Measurements from ENCODE around the gene NUP133. TPM values are rescaled to one million over a fixed set of nuclear protein-coding genes. Genes with fewer than 3 reads are reported as not detected.

The NUP133 gene
- polyA plus RNA-seq, 2 of the 4 experiments (the other 2 are of a cell fraction), result 20.6 to 43.2 TPM

DNA sequence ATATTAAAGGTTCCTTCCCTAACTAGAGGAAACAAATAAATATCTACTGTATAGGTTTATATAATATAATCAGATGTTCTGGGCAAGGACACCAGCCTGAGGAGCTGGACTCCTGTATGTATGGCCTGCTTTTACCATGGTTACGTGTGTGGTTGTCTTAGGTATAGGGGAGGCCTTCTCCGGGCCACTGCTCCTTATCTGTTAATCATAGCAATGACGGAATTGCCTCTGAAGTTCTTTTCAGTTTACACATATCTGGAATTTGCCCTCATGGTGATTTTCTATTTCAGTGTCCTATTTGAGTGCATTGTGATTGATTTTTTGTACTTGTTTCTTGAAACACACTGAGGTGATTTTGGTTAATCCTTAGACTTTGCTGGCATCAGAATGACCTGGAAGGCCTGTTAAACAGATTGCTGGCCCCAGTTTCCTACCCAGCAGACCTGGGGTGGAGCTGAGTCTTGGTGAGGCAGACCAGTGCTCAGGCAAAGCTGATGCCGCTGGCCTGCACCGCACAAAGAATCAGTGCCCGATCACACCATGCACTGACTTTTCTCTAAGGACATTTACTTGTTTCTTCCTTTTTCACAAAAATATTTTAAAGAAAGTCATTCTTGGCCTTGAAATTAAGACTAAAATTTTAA lies 31.8 kb upstream of the NUP133 start:
- CTCF ChIA-PET, result interaction anchor here (0.7 to 3.1 kb wide), 3 partner anchors 9 to 25 kb away, joined by 3 to 8 read pairs (median 4); partner anchors contain the start of gene ABCB10
- TF ChIP-seq KDM5A (IDR thresholded peaks at IDR 0.05) (no peak), ESRRA (IDR thresholded peaks at IDR 0.05; ENCODE audit: borderline replicate concordance, low read length) (no peak), CHD2 (IDR thresholded peaks at IDR 0.05; ENCODE audit: low read length, partially characterized antibody) (no peak), RCOR1 (IDR thresholded peaks at IDR 0.05; ENCODE audit: low read depth, low read length) (no peak), RARB (CRISPR knock-in tag; IDR thresholded peaks at IDR 0.05) (no peak), MYC (IDR thresholded peaks at IDR 0.05; ENCODE audit: borderline replicate concordance, low read length) (no peak), POLR2AphosphoS2 (conservative IDR thresholded peaks at IDR 0.05; ENCODE audit: low read length) (no peak), CBX8 (IDR thresholded peaks at IDR 0.05) (no peak)
- TF ChIP-seq, protein P1, sequence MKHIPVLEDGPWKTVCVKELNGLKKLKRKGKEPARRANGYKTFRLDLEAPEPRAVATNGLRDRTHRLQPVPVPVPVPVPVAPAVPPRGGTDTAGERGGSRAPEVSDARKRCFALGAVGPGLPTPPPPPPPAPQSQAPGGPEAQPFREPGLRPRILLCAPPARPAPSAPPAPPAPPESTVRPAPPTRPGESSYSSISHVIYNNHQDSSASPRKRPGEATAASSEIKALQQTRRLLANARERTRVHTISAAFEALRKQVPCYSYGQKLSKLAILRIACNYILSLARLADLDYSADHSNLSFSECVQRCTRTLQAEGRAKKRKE (CRISPR knock-in tag; IDR thresholded peaks at IDR 0.05; ENCODE audit: low read depth), result no peak
- TF ChIP-seq, protein P2, sequence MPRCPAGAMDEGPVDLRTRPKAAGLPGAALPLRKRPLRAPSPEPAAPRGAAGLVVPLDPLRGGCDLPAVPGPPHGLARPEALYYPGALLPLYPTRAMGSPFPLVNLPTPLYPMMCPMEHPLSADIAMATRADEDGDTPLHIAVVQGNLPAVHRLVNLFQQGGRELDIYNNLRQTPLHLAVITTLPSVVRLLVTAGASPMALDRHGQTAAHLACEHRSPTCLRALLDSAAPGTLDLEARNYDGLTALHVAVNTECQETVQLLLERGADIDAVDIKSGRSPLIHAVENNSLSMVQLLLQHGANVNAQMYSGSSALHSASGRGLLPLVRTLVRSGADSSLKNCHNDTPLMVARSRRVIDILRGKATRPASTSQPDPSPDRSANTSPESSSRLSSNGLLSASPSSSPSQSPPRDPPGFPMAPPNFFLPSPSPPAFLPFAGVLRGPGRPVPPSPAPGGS (IDR thresholded peaks at IDR 0.05), result no peak
- TF ChIP-seq, protein P3, sequence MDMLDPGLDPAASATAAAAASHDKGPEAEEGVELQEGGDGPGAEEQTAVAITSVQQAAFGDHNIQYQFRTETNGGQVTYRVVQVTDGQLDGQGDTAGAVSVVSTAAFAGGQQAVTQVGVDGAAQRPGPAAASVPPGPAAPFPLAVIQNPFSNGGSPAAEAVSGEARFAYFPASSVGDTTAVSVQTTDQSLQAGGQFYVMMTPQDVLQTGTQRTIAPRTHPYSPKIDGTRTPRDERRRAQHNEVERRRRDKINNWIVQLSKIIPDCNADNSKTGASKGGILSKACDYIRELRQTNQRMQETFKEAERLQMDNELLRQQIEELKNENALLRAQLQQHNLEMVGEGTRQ (IDR thresholded peaks at IDR 0.05), result no peak
- no peaks in the 10 kb centered on the region for H3K4me1 ChIP-seq
- 95% methylated on average over 6 of the region's 6 CpGs for WGBS (ENCODE audit: missing lambda C conversion rate)
- no peaks in the 10 kb centered on the region for H3K9me3 ChIP-seq
- POLR2A ChIA-PET, result no interaction called here
- no peak for ATAC-seq
- no peak for DNase-seq (ENCODE audit: low read depth in 1 of 2, low spot score in 1 of 2)
- no peak overlapping the region for H3K27ac ChIP-seq
- no peak overlapping the region for H3K4me3 ChIP-seq
- no peak for FAIRE-seq
- H3K4me2 ChIP-seq, result no peak overlapping the region

DNA sequence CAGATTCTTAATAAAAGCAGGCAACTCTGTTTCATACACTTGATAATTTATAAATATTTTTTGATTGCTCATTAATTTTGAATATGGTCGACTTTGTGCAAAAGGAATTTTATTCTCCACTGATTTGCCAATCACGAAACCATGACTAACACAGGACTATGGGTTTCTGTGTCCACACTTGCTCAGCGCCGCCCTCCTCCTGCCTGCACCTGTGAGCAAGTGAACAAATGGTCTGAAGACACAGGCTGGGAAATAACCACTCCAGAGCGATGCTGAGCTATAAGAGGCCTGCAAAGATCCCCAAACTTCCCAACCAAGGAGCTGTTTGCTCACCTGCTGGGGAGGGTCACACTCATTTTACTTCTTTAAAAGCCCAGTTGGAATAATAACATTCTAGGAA lies 30.8 kb upstream of the NUP133 start:
- TF ChIP-seq, protein P4, sequence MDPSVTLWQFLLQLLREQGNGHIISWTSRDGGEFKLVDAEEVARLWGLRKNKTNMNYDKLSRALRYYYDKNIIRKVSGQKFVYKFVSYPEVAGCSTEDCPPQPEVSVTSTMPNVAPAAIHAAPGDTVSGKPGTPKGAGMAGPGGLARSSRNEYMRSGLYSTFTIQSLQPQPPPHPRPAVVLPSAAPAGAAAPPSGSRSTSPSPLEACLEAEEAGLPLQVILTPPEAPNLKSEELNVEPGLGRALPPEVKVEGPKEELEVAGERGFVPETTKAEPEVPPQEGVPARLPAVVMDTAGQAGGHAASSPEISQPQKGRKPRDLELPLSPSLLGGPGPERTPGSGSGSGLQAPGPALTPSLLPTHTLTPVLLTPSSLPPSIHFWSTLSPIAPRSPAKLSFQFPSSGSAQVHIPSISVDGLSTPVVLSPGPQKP (IDR thresholded peaks at IDR 0.05; ENCODE audit: low read depth, low read length), result no peak
- TF ChIP-seq RNF2 (IDR thresholded peaks at IDR 0.05; ENCODE audit: borderline replicate concordance, low read depth) (no peak), ZNF302 (CRISPR knock-in tag; IDR thresholded peaks at IDR 0.05) (no peak), EHF (CRISPR knock-in tag; IDR thresholded peaks at IDR 0.05) (no peak), POLR2A (IDR thresholded peaks at IDR 0.05; ENCODE audit: low read length) (no peak), CHD4 (IDR thresholded peaks at IDR 0.05; ENCODE audit: borderline replicate concordance) (no peak), CBX8 (IDR thresholded peaks at IDR 0.05) (no peak), HEYL (CRISPR knock-in tag; IDR thresholded peaks at IDR 0.05) (no peak), FOSL2 (IDR thresholded peaks at IDR 0.05) (no peak), FOSL2 (CRISPR knock-in tag; IDR thresholded peaks at IDR 0.05) (no peak), ZFP36 (IDR thresholded peaks at IDR 0.05; ENCODE audit: borderline replicate concordance, partially characterized antibody) (no peak), RFX5 (IDR thresholded peaks at IDR 0.05) (no peak), ZC3H11A (IDR thresholded peaks at IDR 0.05) (no peak), MAFK (IDR thresholded peaks at IDR 0.05; ENCODE audit: partially characterized antibody) (no peak), ESRRA (IDR thresholded peaks at IDR 0.05; ENCODE audit: borderline replicate concordance, low read length) (no peak)
- TF ChIP-seq, protein P5, sequence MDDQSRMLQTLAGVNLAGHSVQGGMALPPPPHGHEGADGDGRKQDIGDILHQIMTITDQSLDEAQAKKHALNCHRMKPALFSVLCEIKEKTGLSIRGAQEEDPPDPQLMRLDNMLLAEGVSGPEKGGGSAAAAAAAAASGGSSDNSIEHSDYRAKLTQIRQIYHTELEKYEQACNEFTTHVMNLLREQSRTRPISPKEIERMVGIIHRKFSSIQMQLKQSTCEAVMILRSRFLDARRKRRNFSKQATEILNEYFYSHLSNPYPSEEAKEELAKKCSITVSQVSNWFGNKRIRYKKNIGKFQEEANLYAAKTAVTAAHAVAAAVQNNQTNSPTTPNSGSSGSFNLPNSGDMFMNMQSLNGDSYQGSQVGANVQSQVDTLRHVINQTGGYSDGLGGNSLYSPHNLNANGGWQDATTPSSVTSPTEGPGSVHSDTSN (IDR thresholded peaks at IDR 0.05), result no peak
- no peak overlapping the region for H3K4me2 ChIP-seq
- DNase-seq (ENCODE audit: low read depth in 1 of 2, low spot score in 1 of 2), result no peak
- H3K4me1 ChIP-seq, result no peaks in the 10 kb centered on the region
- no peak for FAIRE-seq
- no peak overlapping the region for H3K4me3 ChIP-seq
- no peak for ATAC-seq
- POLR2A ChIA-PET, result no interaction called here
- no peaks in the 10 kb centered on the region for H3K9me3 ChIP-seq
- CTCF ChIA-PET, result interaction anchor here (0.7 to 3.1 kb wide), 2 partner anchors 19 to 24 kb away, joined by 3 to 8 read pairs; partner anchors contain the start of gene ABCB10
- no peak overlapping the region for H3K27ac ChIP-seq
- WGBS (ENCODE audit: missing lambda C conversion rate), result 80% methylated on average over 5 of the region's 5 CpGs
